ENCODE measurements around the gene TGFBR2. TPM values are rescaled to one million over a fixed set of nuclear protein-coding genes. Genes with fewer than 3 reads are reported as not detected.

Gene TGFBR2
- total RNA-seq, 1 donor from 2014 or later, result 53.4 TPM

GRCh38 chr3:30578479-30578878 lies 27.9 kb upstream of the TGFBR2 start:
- peak; percentile 92 for DNase-seq (ENCODE audit: low read depth)
- no peak for TF ChIP-seq CTCF (conservative IDR thresholded peaks at IDR 0.05; ENCODE audit: low read depth, low read length)
- no peak overlapping the region for H3K4me3 ChIP-seq (ENCODE audit: low read depth, low read length)

DNA sequence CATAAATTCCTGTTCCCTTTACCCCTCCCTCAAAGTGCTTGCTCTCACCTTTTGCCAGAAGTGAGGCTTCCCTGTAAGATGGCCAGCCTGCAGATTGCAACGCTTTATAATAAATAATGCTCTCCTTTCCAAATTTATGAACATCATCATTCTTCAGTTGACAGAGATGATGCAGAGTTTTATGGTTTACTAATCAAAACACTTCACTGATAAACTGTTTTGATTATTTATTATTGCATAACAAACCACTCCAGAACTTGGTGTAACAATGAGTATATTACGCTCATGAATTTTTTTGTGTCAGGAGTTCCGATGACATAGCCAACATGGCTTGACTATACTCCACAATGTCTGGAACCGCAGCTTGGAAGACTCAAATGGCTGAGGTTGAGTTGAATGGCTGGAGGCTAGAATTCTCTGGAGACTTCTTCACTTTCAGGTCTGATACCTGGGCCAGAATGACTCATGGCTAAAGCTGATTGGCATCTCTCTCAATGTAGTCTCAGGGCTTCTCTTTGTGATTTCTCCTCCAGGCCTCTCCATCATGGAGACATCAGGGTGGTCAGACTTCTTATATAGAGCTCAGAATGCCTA lies 27.3 kb upstream of the TGFBR2 start:
- no peak for DNase-seq (ENCODE audit: low read depth)
- H3K4me3 ChIP-seq (ENCODE audit: low read depth, low read length), result no peak overlapping the region
- TF ChIP-seq CTCF (conservative IDR thresholded peaks at IDR 0.05; ENCODE audit: low read depth, low read length), result no peak

GRCh38 chr3:30581067-30581585 lies 25.3 kb upstream of the TGFBR2 start:
- no peak overlapping the region for H3K4me3 ChIP-seq (ENCODE audit: low read depth, low read length)
- TF ChIP-seq CTCF (conservative IDR thresholded peaks at IDR 0.05; ENCODE audit: low read depth, low read length), result no peak
- DNase-seq (ENCODE audit: low read depth), result no peak

DNA sequence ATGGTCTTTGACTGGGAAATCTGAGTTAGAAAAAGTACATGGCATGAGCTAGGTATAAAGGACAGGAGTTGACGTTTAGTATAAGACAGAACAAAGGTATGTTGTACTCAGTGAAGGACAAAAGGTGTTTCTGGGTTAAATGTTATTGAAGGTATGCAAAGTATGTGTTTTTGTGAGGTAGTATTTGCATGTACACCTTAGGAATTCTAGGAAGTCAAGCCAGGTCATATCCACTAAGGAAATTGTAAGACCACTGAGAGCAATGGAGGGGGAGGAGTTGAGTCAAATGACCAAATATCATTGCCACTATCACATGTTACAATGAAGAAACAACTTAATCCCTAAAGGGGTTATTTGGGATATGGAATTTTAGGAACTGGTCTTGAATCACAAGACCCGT lies 24.4 kb upstream of the TGFBR2 start:
- TF ChIP-seq CTCF (conservative IDR thresholded peaks at IDR 0.05; ENCODE audit: low read depth, low read length), result no peak
- no peak for DNase-seq (ENCODE audit: low read depth)
- no peak overlapping the region for H3K4me3 ChIP-seq (ENCODE audit: low read depth, low read length)

GRCh38 chr3:30583973-30584372 lies 22.4 kb upstream of the TGFBR2 start:
- no peak for DNase-seq (ENCODE audit: low read depth)
- no peak overlapping the region for H3K4me3 ChIP-seq (ENCODE audit: low read depth, low read length)
- no peak for TF ChIP-seq CTCF (conservative IDR thresholded peaks at IDR 0.05; ENCODE audit: low read depth, low read length)

- H3K4me3 ChIP-seq (ENCODE audit: low read depth, low read length), result no peak overlapping the region
- no peak for TF ChIP-seq CTCF (conservative IDR thresholded peaks at IDR 0.05; ENCODE audit: low read depth, low read length)
- no peak for DNase-seq (ENCODE audit: low read depth)
These were observed 20.7 kb upstream of the TGFBR2 start for GRCh38 chr3:30585654-30586053.
